Fibroblast of lung (primary cell): ENCODE results near the gene LCN6.

ENCODE experiments used
- CTCF ChIP-seq, 2 donors: IDR thresholded peaks in 1 of 2; conservative IDR thresholded peaks in 1 of 2; 1 replicate in 1 of 2; 2 replicates in 1 of 2; pipeline ENCODE4 v1.5.1; 2011 to 2012; ENCODE audit warnings: low read length in 2 of 2, control low read depth in 1 of 2, inconsistent platforms in 1 of 2, low read depth in 1 of 2, mild to moderate bottlenecking in 1 of 2
- EZH2 ChIP-seq: IDR thresholded peaks from 2 replicates; pipeline ENCODE4 v1.5.1; 2012; ENCODE audit warnings: low read length, control low read depth, mild to moderate bottlenecking; ENCODE audit errors: missing control alignments

GRCh38 chr9:136733611-136734010 lies 14.7 kb downstream of the LCN6 start:
- no peak for TF ChIP-seq EZH2
- TF ChIP-seq CTCF (conservative IDR thresholded peaks at IDR 0.05 in 1 of 2, IDR thresholded peaks at IDR 0.05 in 1 of 2; ENCODE audit: low read depth in 1 of 2, low read length in 2 of 2) = no peak
